Tibial nerve (tissue), 4 donors: ENCODE data around the gene ZNF281. TPM values are rescaled to one million over a fixed set of nuclear protein-coding genes. Genes with fewer than 3 reads are reported as not detected.

Source experiments
- DNase-seq, 2 donors: peaks; one replicate each; pipeline ENCODE4 v3.0.0-alpha.2; 2019; ENCODE audit warnings: low spot score in 2 of 2
- H3K27ac ChIP-seq, 4 donors: fragments of 200-600 bp; sonication (generic) in 3 of 4; one replicate each; pipeline ENCODE4 v1.5.1; 2017 to 2019; ENCODE audit warnings: mild to moderate bottlenecking in 1 of 4
- H3K27me3 ChIP-seq, 2 donors: fragments of 200-600 bp; sonication (generic) in 1 of 2; one replicate each; pipeline versions ENCODE4 v1.5.1 to v1.6.0; 2017 to 2019
- H3K36me3 ChIP-seq, 3 donors: fragments of 200-600 bp; sonication (generic); one replicate each; pipeline ENCODE4 v1.5.1; 2018 to 2019
- H3K4me1 ChIP-seq, 4 donors: fragments of 200-600 bp; sonication (generic) in 3 of 4; one replicate each; pipeline ENCODE4 v1.5.1; 2017 to 2019
- H3K4me3 ChIP-seq, 4 donors: fragments of 200-600 bp; sonication (generic) in 3 of 4; one replicate each; pipeline ENCODE4 v1.5.1; 2017 to 2019; ENCODE audit warnings: mild to moderate bottlenecking in 1 of 4, moderate library complexity in 1 of 4
- H3K9me3 ChIP-seq, 4 donors: fragments of 200-600 bp; sonication (generic) in 3 of 4; one replicate each; pipeline ENCODE4 v1.5.1; 2017 to 2019
- CTCF ChIP-seq, 5 experiments: fragments of 200-600 bp in 3 of 5; fragments of 450-650 bp in 2 of 5; sonication (generic) in 3 of 5; IDR thresholded peaks; one replicate each; pipeline ENCODE4 v1.5.1; 2016 to 2019; ENCODE audit warnings: antibody characterized with exemption in 5 of 5, mild to moderate bottlenecking in 3 of 5, moderate library complexity in 2 of 5
- EP300 ChIP-seq, 2 donors: sonication (generic); formaldehyde crosslinking; IDR thresholded peaks; one replicate each; pipeline ENCODE4 v1.6.1; 2017; ENCODE audit warnings: antibody characterized with exemption in 2 of 2, mild to moderate bottlenecking in 1 of 2
- POLR2A ChIP-seq, 2 donors: fragments of 450-650 bp; IDR thresholded peaks; one replicate each; pipeline ENCODE4 v1.6.1; 2017; ENCODE audit warnings: antibody characterized with exemption in 2 of 2, mild to moderate bottlenecking in 2 of 2, moderate library complexity in 2 of 2
- WGBS, 2 donors: methylation state at CpG; one replicate each; pipeline ENCODE4 v1.1.5; 2018; 5-methylcytosine and 5-hydroxymethylcytosine counted together
- total RNA-seq, 4 donors: library from RNA; depleted of rRNA; stranded (reverse); fragments of >200 nt; gene quantifications; one replicate each; pipeline ENCODE4 v1.1.0, GENCODE V29; 2016

ZNF281 gene
- total RNA-seq, 4 donors from 2014 or later = 8.0 to 12.9 (median 8.9) TPM

GRCh38 chr1:200365897-200366426 is 43.9 kb downstream of the ZNF281 start:
- TF ChIP-seq POLR2A (IDR thresholded peaks at IDR 0.05) = no peak
- TF ChIP-seq CTCF (IDR thresholded peaks at IDR 0.05) = no peak
- TF ChIP-seq EP300 (IDR thresholded peaks at IDR 0.05) = no peak
- WGBS, 2 donors = 92 to 94% methylated on average over 2 of the region's 2 CpGs
- Histone ChIP-seq H3K9me3 (no peaks in the 10 kb centered on the region), H3K4me1 (no peaks in the 10 kb centered on the region), H3K27me3 (no peaks in the 10 kb centered on the region), H3K4me3 (no peak overlapping the region), H3K27ac (no peak overlapping the region), H3K36me3 (no peaks in the 10 kb centered on the region)
- DNase-seq = no peak

GRCh38 chr1:200364831-200365230 is 45.0 kb downstream of the ZNF281 start:
- H3K36me3 ChIP-seq = no peaks in the 10 kb centered on the region
- 62 to 65% methylated on average over 5 of the region's 5 CpGs for WGBS, 2 donors
- TF ChIP-seq EP300 (IDR thresholded peaks at IDR 0.05) = no peak
- TF ChIP-seq POLR2A (IDR thresholded peaks at IDR 0.05) = no peak
- TF ChIP-seq CTCF (IDR thresholded peaks at IDR 0.05) = no peak
- no peak overlapping the region for H3K27ac ChIP-seq
- no peaks in the 10 kb centered on the region for H3K27me3 ChIP-seq
- no peak for DNase-seq
- H3K4me1 ChIP-seq = no peaks in the 10 kb centered on the region
- no peak overlapping the region for H3K4me3 ChIP-seq
- H3K9me3 ChIP-seq = no peaks in the 10 kb centered on the region

- 82 to 84% methylated on average over 2 of the region's 2 CpGs for WGBS, 2 donors
- no peaks in the 10 kb centered on the region for H3K4me1 ChIP-seq
- no peak overlapping the region for H3K27ac ChIP-seq
- no peak for DNase-seq
- H3K36me3 ChIP-seq = no peaks in the 10 kb centered on the region
- H3K9me3 ChIP-seq = no peaks in the 10 kb centered on the region
- H3K4me3 ChIP-seq = no peak overlapping the region
- TF ChIP-seq EP300 (IDR thresholded peaks at IDR 0.05) (no peak), POLR2A (IDR thresholded peaks at IDR 0.05) (no peak), CTCF (IDR thresholded peaks at IDR 0.05) (no peak)
- no peaks in the 10 kb centered on the region for H3K27me3 ChIP-seq
Measured at GRCh38 chr1:200364091-200364759, 45.6 kb downstream of the ZNF281 start.

GRCh38 chr1:200363264-200363933 is 46.4 kb downstream of the ZNF281 start:
- no peak for TF ChIP-seq EP300 (IDR thresholded peaks at IDR 0.05)
- TF ChIP-seq POLR2A (IDR thresholded peaks at IDR 0.05) = no peak
- no peak for TF ChIP-seq CTCF (IDR thresholded peaks at IDR 0.05)
- Histone ChIP-seq H3K36me3 (no peaks in the 10 kb centered on the region), H3K9me3 (no peaks in the 10 kb centered on the region), H3K27ac (no peak overlapping the region), H3K27me3 (no peaks in the 10 kb centered on the region), H3K4me3 (no peak overlapping the region), H3K4me1 (no peaks in the 10 kb centered on the region)
- no peak for DNase-seq
- WGBS, 2 donors = 60% methylated on average over 5 of the region's 5 CpGs

GRCh38 chr1:200362421-200362820 is 47.4 kb downstream of the ZNF281 start:
- no peak for TF ChIP-seq POLR2A (IDR thresholded peaks at IDR 0.05)
- TF ChIP-seq CTCF (IDR thresholded peaks at IDR 0.05) = no peak
- no peak for TF ChIP-seq EP300 (IDR thresholded peaks at IDR 0.05)
- Histone ChIP-seq H3K27me3 (no peaks in the 10 kb centered on the region), H3K36me3 (no peaks in the 10 kb centered on the region), H3K27ac (no peak overlapping the region), H3K9me3 (no peaks in the 10 kb centered on the region), H3K4me1 (no peaks in the 10 kb centered on the region), H3K4me3 (no peak overlapping the region)
- DNase-seq = no peak
- WGBS, 2 donors = 78 to 80% methylated on average over 2 of the region's 2 CpGs
